Mesothelial cell of epicardium (in vitro differentiated cells): ENCODE data around the gene CDH4. TPM values are rescaled to one million over a fixed set of nuclear protein-coding genes. Genes with fewer than 3 reads are reported as not detected.

ENCODE experiments used
- DNase-seq, 2 experiments: peaks; one replicate each; pipeline ENCODE4 v3.0.0; 2021; ENCODE audit warnings: low spot score in 2 of 2; ENCODE audit not compliant: unreplicated experiment in 2 of 2
- H3K27ac Mint-ChIP-seq: 2 replicates; pipeline ENCODE4 v1.8.0; 2021; ENCODE audit warnings: mixed read lengths
- H3K27me3 Mint-ChIP-seq: 2 replicates; pipeline ENCODE4 v1.8.0; 2021; ENCODE audit warnings: low read depth, mixed read lengths
- H3K36me3 Mint-ChIP-seq: 2 replicates; pipeline ENCODE4 v1.8.0; 2021; ENCODE audit warnings: mixed read lengths
- H3K4me1 Mint-ChIP-seq: 2 replicates; pipeline ENCODE4 v1.8.0; 2021; ENCODE audit warnings: mixed read lengths
- H3K4me3 Mint-ChIP-seq: 2 replicates; pipeline ENCODE4 v1.8.0; 2021; ENCODE audit warnings: mild to moderate bottlenecking, moderate library complexity, mixed read lengths
- H3K9me3 Mint-ChIP-seq: 2 replicates; pipeline ENCODE4 v1.8.0; 2021; ENCODE audit warnings: mixed read lengths
- CTCF ChIP-seq: fragments of 200-600 bp; sonication (generic); IDR thresholded peaks from one replicate; pipeline ENCODE4 v1.5.0; 2021; ENCODE audit warnings: antibody characterized with exemption; ENCODE audit not compliant: unreplicated experiment
- total RNA-seq: library from RNA; stranded (reverse); gene quantifications from 3 replicates; pipeline ENCODE4 v1.2.1, GENCODE V29; 2021

The CDH4 gene
- total RNA-seq, 1 donor from 2014 or later = 1.1 TPM

GRCh38 chr20:61871160-61871559, 619.1 kb downstream of the CDH4 start:
- Mint-ChIP-seq H3K4me3 (no peak overlapping the region), H3K4me1 (no peaks in the 10 kb centered on the region), H3K36me3 (no peaks in the 10 kb centered on the region), H3K9me3 (peaks cover 5% of the 10 kb centered on the region), H3K27me3 (peaks cover 21% of the 10 kb centered on the region), H3K27ac (no peak overlapping the region)
- no peak for DNase-seq
- TF ChIP-seq CTCF = no peak

- peaks cover 19% of the 10 kb centered on the region for H3K27me3 Mint-ChIP-seq
- no peaks in the 10 kb centered on the region for H3K4me1 Mint-ChIP-seq
- H3K9me3 Mint-ChIP-seq = peaks cover 5% of the 10 kb centered on the region
- no peaks in the 10 kb centered on the region for H3K36me3 Mint-ChIP-seq
- no peak for TF ChIP-seq CTCF
- DNase-seq = no peak
- no peak overlapping the region for H3K27ac Mint-ChIP-seq
- no peak overlapping the region for H3K4me3 Mint-ChIP-seq
These were observed 619.9 kb downstream of the CDH4 start for GRCh38 chr20:61871913-61872312.

- Mint-ChIP-seq H3K4me3 (no peak overlapping the region), H3K27me3 (peaks cover 21% of the 10 kb centered on the region), H3K9me3 (peaks cover 5% of the 10 kb centered on the region), H3K4me1 (no peaks in the 10 kb centered on the region), H3K36me3 (no peaks in the 10 kb centered on the region), H3K27ac (no peak overlapping the region)
- no peak for TF ChIP-seq CTCF
- DNase-seq = no peak
These were observed 620.4 kb downstream of the CDH4 start for GRCh38 chr20:61872371-61872900.

- H3K36me3 Mint-ChIP-seq = no peaks in the 10 kb centered on the region
- H3K27ac Mint-ChIP-seq = no peak overlapping the region
- no peak for DNase-seq
- peaks cover 5% of the 10 kb centered on the region for H3K9me3 Mint-ChIP-seq
- H3K27me3 Mint-ChIP-seq = peaks cover 19% of the 10 kb centered on the region
- no peaks in the 10 kb centered on the region for H3K4me1 Mint-ChIP-seq
- no peak for TF ChIP-seq CTCF
- H3K4me3 Mint-ChIP-seq = no peak overlapping the region
These were observed 621.8 kb downstream of the CDH4 start for GRCh38 chr20:61873651-61874420.

- Mint-ChIP-seq H3K4me1 (no peaks in the 10 kb centered on the region), H3K27ac (no peak overlapping the region), H3K9me3 (peaks cover 5% of the 10 kb centered on the region), H3K36me3 (no peaks in the 10 kb centered on the region), H3K27me3 (peaks cover 18% of the 10 kb centered on the region), H3K4me3 (no peak overlapping the region)
- no peak for DNase-seq
- TF ChIP-seq CTCF = no peak
These were observed 622.5 kb downstream of the CDH4 start for GRCh38 chr20:61874421-61875068.
